ENCODE data around the gene CLK2. TPM values are rescaled to one million over a fixed set of nuclear protein-coding genes. Genes with fewer than 3 reads are reported as not detected.
"Not testable (repeated sequence)": the region's sequence is repeated elsewhere in the genome, so short reads cannot be mapped to it uniquely, and the experiment has no call there.

Gene CLK2
- total RNA-seq, 1 experiment from 2014 or later: 47.4 TPM

DNA sequence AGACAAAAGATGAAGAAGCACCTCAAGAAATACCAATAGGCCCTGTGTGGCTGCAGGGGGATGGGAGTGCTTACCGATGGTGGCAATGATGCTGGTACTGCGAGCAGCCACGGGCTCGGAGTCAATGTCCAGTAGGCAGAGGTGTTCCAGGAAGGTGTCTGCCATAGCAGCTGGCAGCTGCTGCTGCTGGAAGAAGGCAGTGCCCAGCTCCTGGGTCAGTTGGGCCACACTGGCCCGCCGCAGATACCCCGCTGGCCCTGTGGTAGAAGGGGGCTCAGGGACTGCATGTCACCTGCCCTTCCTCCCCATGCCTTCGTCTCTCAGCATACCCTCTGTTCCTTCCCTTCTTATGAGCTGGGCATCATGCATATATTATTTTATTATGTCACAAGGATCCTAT lies 26.7 kb upstream of the CLK2 start:
- in situ Hi-C loops (cut with HindIII; ENCODE audit: low sequenced_read_pairs): no loop called here
- DNase-seq (ENCODE audit: low spot score): no peak

DNA sequence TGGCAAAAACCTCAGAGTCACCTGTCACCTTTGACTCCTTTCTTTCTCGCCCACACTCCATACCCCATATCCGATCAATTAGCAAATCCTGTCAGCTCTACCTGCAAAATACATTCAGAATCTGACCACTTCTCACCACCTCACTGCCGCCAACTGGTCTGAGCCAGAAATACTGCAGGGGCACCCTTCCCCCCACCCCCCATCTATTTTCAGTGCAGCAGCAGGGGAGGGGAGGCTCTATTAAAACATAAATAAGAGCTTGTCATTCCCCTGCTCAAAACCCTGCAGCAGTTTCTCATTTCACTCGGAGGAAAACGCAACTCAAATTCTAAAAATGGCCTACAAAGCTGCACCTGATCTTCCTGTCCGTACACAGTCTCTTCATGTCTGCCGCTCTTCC lies 24.1 kb upstream of the CLK2 start:
- no peak for DNase-seq (ENCODE audit: low spot score)
- in situ Hi-C loops (cut with HindIII; ENCODE audit: low sequenced_read_pairs): no loop called here

DNA sequence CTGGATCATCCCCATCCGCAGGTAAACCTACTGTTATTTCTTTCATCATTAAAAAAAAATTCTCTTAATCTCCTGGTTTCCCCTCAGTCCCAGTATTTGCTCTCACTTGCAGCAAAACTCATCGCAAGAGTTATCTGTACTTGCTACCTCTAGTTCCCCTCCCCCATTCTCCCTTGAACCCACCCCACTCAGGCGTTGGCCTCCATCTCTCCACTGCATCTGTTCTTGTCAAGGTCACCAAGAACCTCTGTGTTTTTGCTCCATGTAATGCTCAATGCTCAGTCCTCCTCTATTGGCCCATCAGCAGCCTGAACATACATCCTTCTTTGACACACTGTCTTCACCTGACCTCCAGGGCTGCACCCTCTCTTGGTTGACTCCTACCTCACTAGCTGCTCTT lies 23.4 kb upstream of the CLK2 start:
- no peak for DNase-seq (ENCODE audit: low spot score)
- in situ Hi-C loops (cut with HindIII; ENCODE audit: low sequenced_read_pairs): no loop called here

DNA sequence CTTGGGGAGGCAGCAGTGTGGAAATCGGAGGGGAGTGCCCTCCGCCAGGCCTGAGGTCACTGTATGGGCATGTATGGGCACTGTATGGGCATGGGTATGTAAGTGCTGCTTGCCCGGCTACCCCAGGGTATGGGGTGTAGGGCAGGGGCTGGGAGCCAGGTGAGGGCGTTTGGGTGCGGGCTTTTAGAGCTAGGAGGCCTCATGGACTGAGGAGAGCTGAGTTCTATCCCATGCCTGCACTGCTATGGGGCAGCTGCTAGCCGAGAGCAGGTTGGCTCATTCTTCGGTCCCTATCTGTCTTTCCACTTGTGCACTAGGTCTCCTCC lies 22.6 kb upstream of the CLK2 start:
- DNase-seq (ENCODE audit: low spot score): no peak
- in situ Hi-C loops (cut with HindIII; ENCODE audit: low sequenced_read_pairs): no loop called here

DNA sequence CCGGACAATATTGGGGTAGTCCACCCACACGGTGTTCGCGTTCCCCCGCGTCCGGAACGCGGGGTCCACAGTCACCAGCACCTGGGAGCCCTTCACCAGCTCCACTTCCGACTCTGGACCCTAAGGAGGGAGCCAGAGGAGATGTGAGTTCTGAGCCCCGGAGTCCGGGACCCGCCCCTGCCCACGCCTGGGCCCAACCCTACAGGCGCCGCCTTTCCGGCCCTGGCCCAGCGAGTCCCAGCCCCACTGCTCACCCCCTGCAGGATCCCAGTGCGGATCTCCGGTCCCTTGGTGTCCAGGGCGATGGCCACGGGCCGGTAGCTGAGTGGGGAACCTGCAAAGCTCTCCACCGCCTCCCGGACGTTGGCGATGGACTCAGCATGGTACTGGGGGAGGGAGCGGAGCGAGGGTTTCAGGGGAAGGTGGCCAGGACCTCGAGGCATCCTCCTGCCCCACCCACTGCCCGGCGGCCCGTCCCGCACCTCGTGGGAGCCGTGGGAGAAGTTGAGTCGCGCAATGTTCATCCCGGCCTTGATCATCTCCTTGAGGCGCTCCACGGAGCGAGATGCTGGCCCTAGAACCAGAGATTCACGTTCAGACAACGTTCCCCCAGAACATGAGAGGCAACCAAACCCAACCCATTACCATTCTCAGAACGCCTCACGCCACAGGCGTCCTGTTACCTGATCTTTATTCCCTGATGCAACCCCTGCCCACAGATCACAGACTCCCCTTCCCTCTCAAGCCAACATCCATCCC lies 22.1 kb upstream of the CLK2 start:
- no peak for DNase-seq (ENCODE audit: low spot score)
- in situ Hi-C loops (cut with HindIII; ENCODE audit: low sequenced_read_pairs): no loop called here

DNA sequence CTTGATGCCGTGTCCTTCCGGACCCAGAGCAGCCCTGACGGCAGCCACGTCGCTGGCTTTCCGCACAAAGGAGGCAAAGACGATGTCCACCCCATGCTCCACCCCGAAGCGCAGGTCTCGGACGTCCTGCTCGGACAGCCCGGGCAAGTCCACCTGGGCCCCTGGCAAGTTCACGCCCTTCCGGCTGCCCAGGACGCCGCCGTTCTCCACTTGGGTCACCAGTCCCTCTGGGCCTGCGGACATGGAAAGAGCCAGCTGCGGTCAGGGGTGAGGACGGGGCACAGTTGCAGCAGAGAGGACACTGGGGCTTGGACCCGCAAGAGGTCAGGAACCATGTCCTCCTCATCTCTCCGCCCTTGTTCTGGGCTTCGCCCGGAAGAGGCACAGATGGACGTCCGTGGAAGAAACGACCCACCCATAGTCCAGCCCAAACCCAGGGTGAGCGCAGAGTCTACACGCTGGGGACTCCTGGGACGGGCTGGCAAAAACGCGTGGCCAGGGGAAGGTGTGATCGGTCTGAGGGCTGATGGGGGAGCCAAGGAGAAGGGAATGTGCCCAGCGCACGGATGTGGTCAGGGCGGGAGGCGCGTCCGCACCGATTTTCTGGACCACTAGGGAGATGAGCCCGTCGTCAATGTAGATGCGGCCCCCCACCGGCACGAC lies 21.3 kb upstream of the CLK2 start:
- DNase-seq (ENCODE audit: low spot score): peak; percentile 17
- in situ Hi-C loops (cut with HindIII; ENCODE audit: low sequenced_read_pairs): no loop called here

DNA sequence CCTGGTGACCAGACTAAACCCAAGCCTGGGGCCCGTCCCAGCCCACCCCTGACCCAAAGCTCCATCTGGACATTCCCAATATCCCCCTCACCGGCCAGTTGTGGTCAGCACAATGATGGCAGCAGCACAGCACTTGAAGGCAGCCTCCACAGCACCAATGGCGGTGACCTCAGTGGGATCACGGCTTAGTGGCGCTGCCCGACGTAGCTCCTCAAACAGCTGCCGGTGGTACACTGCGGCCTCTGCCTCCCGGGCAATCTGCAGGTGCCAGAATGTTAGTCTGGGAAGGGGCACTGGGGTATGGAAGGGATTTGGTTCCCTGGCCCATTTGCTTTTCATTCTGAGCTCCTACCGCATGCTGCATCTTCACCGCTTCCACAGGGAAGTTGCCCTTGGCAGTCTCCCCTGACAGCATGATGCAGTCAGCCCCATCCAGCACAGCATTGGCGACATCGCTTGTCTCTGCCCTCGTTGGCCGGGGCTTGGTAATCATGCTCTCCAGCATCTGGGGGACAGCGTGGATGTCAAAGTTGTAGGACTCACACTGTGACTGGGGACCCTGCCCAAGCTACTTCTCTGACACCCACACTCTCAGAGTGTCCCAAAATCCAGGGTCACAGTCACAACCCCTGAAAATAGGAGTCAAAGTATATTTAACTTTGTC lies 19.9 kb upstream of the CLK2 start:
- DNase-seq (ENCODE audit: low spot score): no peak
- in situ Hi-C loops (cut with HindIII; ENCODE audit: low sequenced_read_pairs): no loop called here

DNA sequence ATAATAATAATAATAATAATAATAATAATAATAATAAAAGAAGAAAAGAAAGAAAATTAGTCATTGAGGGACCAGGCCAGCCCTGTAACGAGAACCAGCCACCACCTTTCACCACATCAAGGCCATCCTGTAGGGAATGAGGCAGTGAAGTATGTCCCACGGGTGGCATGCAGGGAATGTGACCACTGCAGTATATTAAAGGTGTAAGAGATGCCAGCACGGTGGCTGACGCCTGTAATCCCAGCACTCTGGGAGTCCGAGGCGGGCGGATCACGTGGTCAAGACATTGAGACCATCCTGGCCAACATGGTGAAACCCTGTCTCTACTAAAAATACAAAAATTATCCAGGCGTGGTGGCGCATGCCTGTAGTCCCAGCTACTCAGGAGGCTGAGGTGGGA lies 17.7 kb upstream of the CLK2 start:
- DNase-seq (ENCODE audit: low spot score); in situ Hi-C loops (cut with HindIII; ENCODE audit: low sequenced_read_pairs): not testable (repeated sequence)

DNA sequence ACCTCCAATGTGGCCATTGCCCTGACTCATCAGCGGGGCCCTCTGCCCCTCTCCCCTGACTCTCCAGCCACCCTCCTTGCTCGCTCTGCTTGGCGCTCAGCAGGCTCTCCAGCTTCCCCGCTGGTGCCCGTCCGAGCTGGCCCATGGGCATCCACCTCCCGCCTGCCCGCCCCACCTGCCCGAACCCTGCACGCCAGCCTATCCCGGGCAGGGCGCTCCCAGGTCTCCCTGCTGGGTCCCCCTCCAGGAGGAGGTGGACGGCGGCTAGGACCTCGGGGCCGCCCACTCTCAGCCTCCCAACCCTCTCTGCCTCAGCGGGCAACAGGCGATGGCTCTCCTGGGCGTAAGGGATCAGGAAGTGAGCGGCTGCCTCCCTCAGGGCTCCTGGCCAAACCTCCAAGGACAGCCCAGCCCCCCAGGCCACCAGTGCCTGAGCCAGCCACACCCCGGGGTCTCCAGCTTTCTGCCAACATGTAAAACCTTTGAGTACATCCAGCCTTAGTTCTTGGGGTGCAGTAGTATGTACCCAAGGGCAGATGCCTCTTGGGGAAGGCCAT lies 14.8 kb upstream of the CLK2 start:
- in situ Hi-C loops (cut with HindIII; ENCODE audit: low sequenced_read_pairs): no loop called here
- no peak for DNase-seq (ENCODE audit: low spot score)

DNA sequence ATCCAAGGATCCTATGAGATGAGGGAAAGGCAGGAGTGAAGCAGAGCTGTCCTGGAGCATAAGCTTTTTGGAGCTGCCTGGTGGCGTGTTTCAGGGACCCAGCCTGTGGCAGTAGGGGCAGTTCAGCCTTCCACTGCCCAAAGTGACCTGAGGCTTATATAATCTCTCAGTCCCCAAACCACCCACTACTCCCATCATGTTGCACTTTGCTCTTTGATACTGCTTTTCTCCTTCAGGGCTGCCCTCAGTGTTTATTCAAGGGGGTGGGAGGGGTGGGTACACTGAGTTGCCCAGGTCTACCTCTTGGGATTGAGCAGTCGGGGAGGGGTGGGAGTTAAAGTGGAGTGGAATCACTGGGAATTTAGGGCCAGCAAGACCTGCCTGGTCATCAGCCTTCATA lies 13.2 kb upstream of the CLK2 start:
- no peak for DNase-seq (ENCODE audit: low spot score)
- in situ Hi-C loops (cut with HindIII; ENCODE audit: low sequenced_read_pairs): no loop called here

DNA sequence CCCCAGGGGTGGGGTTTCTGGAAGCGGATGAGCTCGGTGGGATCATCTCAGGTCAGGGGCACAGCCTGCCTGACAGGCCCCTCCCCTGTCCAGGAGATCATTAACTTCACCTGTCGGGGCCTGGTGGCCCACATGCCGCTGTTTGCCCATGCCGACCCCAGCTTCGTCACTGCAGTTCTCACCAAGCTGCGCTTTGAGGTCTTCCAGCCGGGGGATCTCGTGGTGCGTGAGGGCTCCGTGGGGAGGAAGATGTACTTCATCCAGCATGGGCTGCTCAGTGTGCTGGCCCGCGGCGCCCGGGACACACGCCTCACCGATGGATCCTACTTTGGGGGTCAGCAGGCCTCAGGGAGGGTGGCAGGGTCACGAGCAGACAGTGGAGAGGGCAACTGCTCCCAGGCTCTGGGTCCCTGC lies 12.3 kb upstream of the CLK2 start:
- in situ Hi-C loops (cut with HindIII; ENCODE audit: low sequenced_read_pairs): no loop called here

DNA sequence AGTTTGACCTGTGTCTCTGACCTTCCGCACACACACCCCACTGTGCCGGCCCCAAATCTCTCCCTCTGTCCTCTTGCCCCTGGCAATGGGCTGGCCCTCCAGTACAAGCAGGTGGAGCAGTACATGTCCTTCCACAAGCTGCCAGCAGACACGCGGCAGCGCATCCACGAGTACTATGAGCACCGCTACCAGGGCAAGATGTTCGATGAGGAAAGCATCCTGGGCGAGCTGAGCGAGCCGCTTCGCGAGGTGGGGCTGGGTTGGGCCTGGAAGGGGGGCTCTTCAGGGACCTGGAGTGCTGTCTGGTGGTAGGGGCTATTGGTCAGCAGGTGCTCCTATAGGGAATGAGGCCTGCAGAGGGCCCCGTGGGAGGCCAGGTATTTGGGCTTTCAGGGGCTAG lies 11.8 kb upstream of the CLK2 start:
- DNase-seq (ENCODE audit: low spot score): no peak
- in situ Hi-C loops (cut with HindIII; ENCODE audit: low sequenced_read_pairs): no loop called here

More for the DNA sequence above, 12.3 kb upstream of the CLK2 start:
- DNase-seq (ENCODE audit: low spot score): no peak

DNA sequence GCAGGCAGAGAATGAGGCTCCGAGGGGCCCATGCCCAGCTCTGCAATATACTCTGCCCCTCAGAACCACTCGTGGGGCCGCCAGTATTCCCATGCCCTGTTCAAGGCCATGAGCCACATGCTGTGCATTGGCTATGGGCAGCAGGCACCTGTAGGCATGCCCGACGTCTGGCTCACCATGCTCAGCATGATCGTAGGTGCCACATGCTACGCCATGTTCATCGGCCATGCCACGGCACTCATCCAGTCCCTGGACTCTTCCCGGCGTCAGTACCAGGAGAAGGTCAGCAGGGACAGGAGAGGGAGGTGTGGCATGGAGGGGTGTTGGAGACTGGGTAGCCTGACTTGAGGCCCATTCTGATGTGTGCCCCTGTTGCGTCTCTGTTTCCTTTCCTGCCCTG lies 11.2 kb upstream of the CLK2 start:
- DNase-seq (ENCODE audit: low spot score): no peak
- in situ Hi-C loops (cut with HindIII; ENCODE audit: low sequenced_read_pairs): no loop called here

DNA sequence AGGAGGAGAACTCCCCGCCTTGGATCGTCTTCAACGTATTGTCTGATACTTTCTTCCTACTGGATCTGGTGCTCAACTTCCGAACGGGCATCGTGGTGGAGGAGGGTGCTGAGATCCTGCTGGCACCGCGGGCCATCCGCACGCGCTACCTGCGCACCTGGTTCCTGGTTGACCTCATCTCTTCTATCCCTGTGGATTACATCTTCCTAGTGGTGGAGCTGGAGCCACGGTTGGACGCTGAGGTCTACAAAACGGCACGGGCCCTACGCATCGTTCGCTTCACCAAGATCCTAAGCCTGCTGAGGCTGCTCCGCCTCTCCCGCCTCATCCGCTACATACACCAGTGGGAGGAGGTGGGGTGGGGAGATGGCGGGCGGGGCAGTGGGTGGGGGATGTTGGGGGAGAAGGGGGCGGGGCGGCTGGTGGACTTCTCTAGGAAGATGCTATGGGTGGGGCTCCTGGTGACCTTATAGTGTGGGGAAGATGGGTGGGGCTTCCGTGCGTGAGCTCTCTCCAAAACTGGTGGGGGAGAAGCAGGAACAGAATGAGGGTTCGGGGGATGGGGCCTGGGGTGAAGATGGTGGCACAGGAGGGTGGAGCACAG lies 9.3 kb upstream of the CLK2 start:
- DNase-seq (ENCODE audit: low spot score): no peak
- in situ Hi-C loops (cut with HindIII; ENCODE audit: low sequenced_read_pairs): no loop called here

DNA sequence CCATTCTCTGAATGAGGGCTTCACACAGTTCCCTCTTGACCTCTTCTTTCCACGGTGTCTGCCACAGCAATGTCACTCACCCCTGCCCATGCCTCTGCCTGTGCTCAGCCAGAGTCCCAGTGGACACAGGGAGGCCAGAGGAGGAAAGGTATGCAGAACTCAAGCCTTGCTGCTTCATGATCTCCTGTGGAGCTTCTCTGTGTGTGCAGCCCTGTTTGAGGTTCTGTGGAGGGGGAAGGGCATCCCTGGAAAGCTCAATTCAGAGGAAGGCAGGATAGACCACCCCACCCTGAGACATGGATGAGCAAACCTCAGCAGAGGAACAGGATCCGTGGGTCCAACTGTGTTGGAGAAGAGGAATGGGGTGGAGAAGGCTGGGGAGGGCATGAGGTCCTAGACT lies 6.0 kb upstream of the CLK2 start:
- in situ Hi-C loops (cut with HindIII; ENCODE audit: low sequenced_read_pairs): no loop called here
- peak; percentile 29 for DNase-seq (ENCODE audit: low spot score)

DNA sequence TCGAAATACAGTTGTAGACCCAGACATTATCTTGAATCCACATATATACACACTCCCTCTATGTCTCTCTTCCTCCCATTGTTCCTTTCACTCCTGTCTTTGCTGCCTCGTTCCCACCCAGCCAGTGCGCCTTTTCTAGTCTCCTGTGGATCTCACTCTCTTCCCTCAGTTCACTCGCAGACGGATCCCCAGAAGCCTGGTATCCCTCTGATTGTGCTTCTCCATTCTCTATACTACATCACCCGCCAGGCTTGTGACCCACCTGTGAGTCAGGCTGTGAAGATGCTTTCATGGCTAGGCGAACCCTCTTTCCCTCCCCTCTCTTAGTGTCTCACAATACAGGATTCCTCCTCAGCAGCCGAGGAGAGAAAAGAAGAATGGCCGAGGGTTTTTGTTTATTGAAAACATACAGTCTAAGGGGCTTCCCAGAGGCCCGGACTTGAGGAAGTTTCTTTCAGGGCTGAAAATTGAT lies 5.4 kb upstream of the CLK2 start:
- in situ Hi-C loops (cut with HindIII; ENCODE audit: low sequenced_read_pairs): no loop called here
- no peak for DNase-seq (ENCODE audit: low spot score)

DNA sequence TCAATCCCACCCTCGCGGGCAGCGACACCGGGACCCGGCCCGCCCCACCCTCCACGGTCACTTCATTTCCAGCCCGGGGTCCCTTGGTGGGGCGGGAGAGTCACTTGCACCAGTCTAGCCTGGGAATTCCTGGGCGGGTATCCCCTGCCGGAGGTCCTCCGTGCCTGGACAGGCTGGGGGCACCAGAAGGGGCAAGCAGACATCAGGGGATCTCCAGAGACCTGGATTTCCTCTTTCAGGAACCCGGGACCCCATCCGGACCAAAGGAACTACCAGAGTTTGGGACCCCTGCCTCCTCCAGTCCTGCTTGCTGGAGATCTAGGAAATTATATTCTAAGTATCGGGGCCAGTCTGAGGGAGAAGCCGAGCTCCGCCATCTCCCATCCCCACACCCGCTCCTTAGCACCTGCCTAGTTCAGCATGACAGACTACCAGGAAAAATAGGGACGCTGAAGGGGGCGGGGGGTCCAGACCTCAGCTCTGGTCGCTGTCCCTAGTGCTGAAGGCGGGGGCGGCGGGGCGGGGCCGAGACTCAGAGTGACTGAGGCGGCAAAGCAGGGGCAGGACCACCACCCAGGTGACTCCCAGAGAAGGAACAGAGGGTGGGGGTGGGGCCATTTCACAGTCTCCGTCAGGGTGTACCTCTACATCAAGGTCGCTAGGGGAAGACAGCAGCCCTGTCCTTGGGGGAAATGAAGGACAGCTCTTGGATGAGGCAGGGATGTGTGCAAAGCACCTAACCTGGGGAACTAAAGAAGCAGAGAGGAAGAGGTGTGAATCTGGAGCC lies 4.8 kb upstream of the CLK2 start:
- in situ Hi-C loops (cut with HindIII; ENCODE audit: low sequenced_read_pairs): no loop called here
- peak; percentile 89 for DNase-seq (ENCODE audit: low spot score)

DNA sequence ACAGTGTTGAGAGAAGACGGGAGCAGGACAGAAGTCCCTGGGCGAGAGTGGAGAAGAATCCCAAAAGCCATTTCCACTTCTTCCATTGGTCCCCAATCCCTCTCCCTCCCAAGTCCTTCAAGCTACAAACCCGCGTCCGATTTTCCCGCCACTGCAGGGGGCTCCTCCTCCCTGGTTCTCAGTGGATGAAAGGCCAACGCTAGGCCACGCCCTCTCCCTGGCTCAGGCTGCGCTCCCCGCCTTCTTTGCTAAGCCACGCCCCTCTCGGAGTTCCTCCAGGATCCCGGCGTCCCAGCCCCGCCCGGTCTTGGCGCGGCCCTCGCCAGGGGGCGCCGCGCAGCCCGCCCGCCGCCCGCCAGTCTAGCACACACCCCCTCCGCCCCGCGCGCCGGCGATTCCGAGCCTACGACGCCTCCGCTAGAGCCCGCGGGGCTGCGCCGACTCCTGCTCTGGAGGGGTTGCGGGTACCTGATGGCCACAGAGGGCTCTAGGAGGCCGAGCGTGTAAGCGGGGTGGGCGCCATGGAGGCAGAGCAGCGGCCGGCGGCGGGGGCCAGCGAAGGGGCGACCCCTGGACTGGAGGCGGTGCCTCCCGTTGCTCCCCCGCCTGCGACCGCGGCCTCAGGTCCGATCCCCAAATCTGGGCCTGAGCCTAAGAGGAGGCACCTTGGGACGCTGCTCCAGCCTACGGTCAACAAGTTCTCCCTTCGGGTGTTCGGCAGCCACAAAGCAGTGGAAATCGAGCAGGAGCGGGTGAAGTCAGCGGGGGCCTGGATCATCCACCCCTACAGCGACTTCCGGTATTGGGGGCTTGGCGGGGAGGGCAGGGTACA lies 4.0 kb upstream of the CLK2 start, which contains the start of gene HCN3:
Gene HCN3, plus strand, starts transcription at position 394 of the 832 bp plus-strand sequence. Its CDS starts 128 bp downstream, at position 522.
- in situ Hi-C loops (cut with HindIII; ENCODE audit: low sequenced_read_pairs): no loop called here
- peak; percentile 99 for DNase-seq (ENCODE audit: low spot score)

Data from G401 (cell line).